Activated CD4-positive, alpha-beta T cell treated with anti-CD3 and anti-CD28 coated beads, Interleukin-2, Interleukin-4, amounts not matched to agents 100 ng/mL and 50 ng/mL, durations not matched to agents 16 hours and 8 hours (primary cell): ENCODE data around the gene AKAP6.
"Not testable (repeated sequence)": the region's sequence is repeated elsewhere in the genome, so short reads cannot be mapped to it uniquely, and the experiment has no call there.

Experiments
- DNase-seq: peaks from one replicate; pipeline ENCODE4 v3.0.0-alpha.2; 2020; ENCODE audit warnings: low spot score

AKAP6 gene

DNA sequence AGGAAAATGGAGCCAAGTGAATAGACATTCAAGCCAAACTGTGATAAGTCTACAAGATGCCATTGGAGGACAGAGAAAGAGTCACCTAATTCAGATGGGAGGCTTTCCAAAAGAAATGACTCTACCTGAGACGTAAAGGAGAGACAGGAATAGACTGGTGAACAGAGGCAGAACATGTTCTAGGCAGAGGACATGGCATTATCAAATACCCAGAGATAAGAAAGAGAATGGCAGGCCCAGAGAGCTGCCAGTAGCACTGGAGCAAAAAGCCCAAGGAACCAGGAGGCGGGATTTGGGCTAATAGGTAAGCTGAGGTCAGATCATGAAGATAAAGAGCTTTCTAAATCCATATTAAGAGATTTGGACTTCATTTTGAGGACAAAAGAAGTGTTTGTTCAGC, 207.1 kb downstream of the AKAP6 start:
- DNase-seq: no peak

DNA sequence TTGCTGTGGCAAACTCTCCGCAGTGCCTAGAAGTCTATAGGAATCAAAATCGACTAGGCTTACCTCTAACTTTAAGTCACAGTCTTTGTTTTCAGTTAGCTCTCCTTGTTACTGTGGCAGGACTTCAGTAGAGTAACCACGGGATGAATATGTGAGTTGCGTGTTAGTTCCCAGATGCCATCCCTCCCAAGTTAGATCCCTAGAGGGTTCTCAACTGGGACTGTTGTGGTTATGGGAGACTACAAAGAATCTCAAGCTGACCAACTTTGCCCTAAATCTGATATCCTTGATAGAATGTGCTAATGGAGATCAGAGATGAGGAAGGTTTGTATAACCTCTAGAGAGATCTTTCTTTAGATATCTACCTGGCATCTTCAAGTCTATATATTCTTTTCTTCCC, 208.1 kb downstream of the AKAP6 start:
- DNase-seq: no peak

GRCh38 chr14:32542507-32542906, 213.4 kb downstream of the AKAP6 start:
- no peak for DNase-seq

- no peak for DNase-seq
Measured at GRCh38 chr14:32545095-32545494, 216.0 kb downstream of the AKAP6 start.

DNA sequence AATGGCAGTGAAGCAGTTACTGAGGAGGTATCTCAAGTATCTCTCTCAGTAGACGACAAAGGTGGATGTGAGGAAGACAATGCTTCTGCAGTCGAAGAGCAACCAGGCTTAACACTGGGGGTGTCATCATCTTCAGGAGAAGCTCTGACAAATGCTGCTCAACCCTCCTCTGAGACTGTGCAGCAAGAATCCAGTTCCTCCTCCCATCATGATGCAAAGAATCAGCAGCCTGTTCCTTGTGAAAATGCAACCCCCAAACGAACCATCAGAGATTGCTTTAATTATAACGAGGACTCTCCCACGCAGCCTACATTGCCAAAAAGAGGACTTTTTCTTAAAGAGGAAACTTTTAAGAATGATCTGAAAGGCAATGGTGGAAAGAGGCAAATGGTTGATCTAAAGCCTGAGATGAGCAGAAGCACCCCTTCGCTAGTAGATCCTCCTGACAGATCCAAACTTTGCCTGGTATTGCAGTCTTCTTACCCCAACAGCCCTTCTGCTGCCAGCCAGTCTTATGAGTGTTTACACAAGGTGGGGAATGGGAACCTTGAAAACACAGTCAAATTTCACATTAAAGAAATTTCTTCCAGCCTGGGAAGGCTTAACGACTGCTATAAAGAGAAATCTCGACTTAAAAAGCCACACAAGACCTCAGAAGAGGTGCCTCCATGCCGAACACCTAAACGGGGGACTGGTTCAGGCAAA, 216.6 kb downstream of the AKAP6 start:
- DNase-seq: no peak

DNA sequence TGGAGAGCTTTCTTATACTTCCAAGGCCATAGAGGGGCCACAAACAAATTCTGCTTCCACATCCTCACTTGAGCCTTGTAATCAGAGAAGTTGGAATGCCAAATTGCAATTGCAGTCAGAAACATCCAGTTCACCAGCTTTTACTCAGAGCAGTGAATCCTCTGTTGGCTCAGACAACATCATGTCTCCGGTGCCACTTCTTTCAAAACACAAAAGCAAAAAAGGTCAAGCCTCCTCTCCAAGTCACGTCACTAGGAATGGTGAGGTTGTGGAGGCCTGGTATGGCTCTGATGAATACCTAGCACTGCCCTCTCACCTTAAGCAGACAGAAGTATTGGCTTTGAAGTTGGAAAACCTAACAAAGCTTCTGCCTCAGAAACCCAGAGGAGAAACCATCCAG, 217.1 kb downstream of the AKAP6 start:
- DNase-seq: no peak

DNA sequence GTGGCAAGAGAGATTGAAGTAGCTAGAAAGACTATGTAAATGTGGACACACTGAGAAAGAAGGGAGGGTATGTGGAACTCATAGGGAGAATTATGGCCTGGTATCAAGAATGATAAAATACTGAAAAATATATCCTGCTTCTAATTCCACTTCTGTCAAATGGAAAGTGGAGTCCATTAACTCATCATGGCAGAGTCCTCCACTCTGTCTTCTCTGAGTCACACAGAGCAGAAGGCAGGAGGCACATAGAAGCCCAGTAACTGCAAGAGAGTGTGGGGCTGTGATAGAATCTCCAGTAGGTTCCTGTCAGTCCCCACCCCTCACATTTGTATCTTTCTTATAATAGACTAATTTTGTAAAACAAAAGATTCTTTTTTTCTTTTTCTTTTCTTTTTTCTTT, 223.7 kb downstream of the AKAP6 start:
- no peak for DNase-seq

DNA sequence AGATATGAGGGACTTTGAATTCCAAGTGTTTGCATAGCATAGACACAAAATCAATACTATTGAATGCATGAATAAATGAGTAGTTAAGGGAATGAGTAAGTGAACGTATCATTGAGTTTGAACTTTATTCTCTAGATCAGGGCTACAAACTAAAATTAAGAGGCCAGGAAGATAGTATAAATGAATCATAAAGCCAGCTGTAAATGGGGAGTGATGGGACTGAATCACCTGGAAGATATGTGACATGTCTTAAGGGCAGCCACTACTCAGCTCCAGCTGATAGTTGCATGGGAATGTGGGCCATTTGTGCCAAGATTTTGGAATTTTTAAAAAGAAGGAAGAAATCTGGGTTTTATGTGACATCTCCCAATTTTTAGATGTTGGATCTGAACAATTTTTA, 229.9 kb downstream of the AKAP6 start:
- DNase-seq: no peak

DNA sequence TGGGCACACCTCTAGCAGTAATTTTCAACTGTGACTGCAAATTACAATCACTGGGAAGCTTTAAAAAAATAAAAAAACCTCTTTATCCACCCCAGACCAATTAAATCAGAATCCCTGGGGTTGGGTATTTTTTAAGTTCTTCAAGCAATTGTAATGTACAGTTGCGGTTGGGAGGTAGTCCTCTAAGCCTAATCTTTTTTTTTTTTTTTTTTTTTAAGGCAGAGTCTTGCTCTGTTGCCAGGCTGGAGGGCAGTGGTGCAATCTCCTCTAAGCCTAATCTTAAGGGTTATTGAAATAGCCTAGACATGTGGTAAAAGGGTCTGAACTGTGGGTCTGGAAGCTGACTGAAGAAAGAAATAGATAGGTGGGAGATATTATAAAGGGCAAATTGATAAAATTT, 230.5 kb downstream of the AKAP6 start:
- DNase-seq: no peak

DNA sequence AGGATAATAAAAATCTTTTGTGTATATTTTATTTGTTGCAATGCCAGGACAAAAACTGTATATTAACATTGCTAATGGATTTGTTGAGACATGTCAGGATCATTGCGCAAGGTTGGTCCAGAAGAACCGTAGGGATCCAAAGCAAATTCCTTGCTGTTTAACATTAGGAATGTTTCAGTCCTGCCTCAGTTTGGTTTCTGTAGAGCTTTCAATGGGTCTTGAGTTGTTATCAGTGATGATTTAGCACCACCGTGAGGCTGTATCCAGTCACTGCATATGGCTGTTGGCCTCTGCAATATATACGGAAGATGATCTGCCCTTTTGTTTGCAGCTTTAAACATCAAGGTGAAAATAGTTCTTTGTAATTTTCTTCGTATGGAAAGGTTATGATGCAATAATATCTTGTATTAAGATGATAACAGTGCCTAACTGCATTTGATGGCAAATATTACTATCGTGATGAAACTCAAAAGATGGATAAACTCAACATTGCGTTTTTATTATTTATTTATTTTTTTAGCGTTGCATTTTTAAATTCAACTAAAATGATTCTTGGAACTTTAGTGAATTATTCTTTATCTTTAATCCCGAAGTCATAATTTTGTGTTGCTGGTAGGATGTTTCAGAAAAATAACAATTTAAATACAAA, 231.2 kb downstream of the AKAP6 start:
- DNase-seq: peak; percentile 54

DNA sequence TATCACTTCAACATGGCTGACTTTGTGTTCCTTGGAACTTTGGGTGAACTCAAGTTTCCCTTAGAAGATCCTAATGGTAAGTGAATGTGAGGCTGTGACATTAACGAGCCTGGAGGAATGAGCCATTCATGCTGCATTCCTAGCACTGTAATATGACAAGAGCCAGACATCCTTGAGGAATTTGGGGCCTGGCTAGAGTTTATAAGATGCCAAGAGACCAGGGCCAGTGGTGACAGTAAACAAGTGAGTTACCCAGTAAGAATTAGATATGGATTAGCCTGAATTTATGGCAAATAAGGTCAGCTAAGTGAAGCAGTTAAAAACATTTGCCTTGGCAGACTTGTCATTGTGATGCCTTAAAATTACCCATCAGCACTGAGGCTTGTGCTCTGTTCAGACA, 232.4 kb downstream of the AKAP6 start:
- DNase-seq: no peak

DNA sequence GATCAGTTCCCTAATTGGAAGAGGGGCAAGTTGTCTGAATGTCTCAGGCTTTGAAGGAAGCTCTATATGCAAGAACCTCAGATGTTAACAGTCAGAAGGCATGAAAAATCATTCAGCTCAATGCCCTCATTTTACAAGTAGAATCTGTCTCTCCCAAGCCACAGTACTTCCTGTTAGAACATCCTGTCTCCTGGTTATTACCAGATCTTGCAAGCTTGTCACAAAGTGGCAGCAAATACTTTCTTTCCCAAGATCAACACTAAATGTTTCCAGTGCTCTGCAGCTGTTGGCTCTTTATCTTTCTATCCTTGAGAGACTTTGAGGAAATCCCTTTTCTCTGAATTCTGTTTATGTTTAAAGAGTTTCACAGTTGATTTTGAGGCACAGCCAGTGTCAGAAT, 235.5 kb downstream of the AKAP6 start:
- peak; percentile 15 for DNase-seq

DNA sequence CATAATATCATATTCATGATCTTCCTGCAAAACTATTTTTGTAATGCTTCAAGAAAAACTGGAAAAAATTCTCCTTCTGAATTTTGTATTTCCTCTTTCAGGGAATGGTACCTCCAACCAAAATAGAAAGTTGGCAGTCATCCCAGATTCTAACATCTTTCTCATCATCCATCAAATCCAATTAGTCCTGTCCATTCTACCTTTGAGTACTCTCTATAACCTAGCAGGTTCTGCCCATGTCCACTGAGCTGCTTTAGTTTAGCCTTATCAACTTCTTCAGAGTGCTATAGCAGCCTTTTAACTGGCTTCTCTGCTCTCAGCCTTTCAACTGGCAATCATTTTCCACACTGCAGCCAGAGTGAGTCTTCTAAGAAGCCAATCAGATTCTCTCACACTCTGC, 236.2 kb downstream of the AKAP6 start:
- no peak for DNase-seq

GRCh38 chr14:32567543-32568384, 238.7 kb downstream of the AKAP6 start:
- DNase-seq: no peak

DNA sequence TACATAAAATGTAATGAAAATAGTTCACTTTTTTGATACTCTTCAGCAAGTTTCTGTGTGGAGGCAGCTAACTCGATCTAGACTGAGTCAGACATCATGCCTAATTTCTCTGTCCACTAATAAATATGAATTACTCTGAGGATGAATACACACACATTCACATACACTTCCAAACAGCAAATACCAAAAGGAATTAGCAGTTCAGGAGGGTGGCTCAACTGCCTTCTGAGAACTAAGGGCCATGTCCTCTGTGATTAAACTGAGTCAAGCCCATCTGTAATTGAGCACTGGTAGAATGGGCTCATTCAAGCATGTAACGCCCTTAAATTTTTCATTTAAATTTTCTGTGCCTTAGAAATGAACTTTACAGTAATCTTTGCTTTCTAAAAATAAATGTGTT, 242.5 kb downstream of the AKAP6 start:
- no peak for DNase-seq

- no peak for DNase-seq
Measured at GRCh38 chr14:32571995-32572866, 243.1 kb downstream of the AKAP6 start.

GRCh38 chr14:32572867-32573150, 243.7 kb downstream of the AKAP6 start:
- no peak for DNase-seq

GRCh38 chr14:32574269-32574668, 245.2 kb downstream of the AKAP6 start:
- no peak for DNase-seq

DNA sequence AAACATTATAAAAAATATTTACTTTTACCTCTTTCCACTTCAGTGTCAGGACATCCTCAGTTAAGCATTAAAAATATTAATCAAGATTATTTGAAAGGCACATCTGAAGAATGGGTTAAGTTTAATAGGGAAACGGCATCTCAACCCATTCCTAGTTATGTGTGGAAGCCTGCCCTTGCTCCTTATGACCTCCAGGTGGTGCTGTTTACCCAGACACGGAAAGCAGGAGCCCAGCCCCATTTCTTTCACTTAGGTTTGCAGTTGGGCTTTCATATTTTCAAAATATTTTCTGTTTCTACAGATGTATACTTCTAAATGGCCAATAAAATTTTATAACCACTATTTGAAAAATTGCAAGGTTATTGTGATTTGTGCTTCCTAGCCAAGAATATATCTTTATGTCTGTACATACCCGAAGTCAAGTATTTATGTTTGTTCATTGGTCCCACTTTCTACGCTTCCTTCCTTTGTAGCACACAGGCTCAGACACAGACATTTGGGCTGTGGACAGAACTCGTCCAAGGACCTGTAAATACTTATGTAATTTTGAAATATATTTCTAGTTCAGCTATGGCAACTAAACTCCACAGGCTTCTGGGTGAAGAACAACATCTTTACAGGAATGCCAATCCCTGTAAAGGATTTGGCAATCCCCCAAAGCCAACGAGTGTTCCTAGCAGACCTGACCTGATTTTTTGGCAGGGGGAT, 247.1 kb downstream of the AKAP6 start:
- peak; percentile 55 for DNase-seq

- no peak for DNase-seq
Measured at GRCh38 chr14:32576977-32577376, 247.9 kb downstream of the AKAP6 start.

DNA sequence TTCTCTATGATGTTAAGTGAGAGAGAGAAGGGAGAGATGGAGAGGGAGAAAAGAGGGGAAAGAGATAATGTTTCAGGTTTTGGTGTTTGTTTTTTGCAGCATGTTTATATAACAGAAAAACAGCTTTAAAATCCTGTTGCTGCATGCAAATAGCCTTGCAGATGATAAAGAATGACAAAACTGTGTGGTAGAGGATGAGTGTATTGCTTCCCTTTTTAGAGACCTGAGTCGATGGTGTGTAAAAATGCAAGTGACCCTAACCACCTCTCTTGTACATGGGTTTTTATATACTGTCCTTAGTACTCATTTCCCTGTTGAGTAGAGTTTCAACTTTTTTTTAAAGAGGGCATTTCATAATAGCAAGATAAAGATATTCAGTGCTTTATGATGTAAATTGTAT, 249.1 kb downstream of the AKAP6 start:
- DNase-seq: no peak

DNA sequence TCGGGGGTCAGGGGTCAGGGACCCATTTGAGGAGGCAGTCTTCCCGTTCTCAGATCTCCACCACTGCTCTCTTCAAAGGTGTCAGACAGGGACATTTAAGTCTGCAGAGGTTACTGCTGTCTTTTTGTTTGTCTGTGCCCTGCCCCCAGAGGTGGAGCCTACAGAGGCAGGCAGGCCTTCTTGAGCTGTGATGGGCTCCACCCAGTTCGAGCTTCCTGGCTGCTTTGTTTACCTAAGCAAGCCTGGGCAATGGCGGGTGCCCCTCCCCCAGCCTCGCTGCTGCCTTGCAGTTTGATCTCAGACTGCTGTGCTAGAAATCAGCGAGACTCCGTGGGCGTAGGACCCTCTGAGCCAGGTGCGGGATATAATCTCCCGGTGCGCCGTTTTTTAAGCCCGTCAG, 254.3 kb downstream of the AKAP6 start:
- not testable (repeated sequence) for DNase-seq
